ENCODE measurements around the gene PDE4D.

The PDE4D gene

GRCh38 chr5:59655693-59656309 lies 237.7 kb downstream of the PDE4D start:
- no peak for DNase-seq (ENCODE audit: low read depth)
- H3K4me3 ChIP-seq (ENCODE audit: low read length): no peak overlapping the region
- no peak for TF ChIP-seq CTCF (conservative IDR thresholded peaks at IDR 0.05; ENCODE audit: low read length)

GRCh38 chr5:59654691-59655090 lies 238.8 kb downstream of the PDE4D start:
- TF ChIP-seq CTCF (conservative IDR thresholded peaks at IDR 0.05; ENCODE audit: low read length): no peak
- H3K4me3 ChIP-seq (ENCODE audit: low read length): no peak overlapping the region

GRCh38 chr5:59652449-59652848 lies 241.1 kb downstream of the PDE4D start:
- no peak overlapping the region for H3K4me3 ChIP-seq (ENCODE audit: low read length)
- no peak for DNase-seq (ENCODE audit: low read depth)
- TF ChIP-seq CTCF (conservative IDR thresholded peaks at IDR 0.05; ENCODE audit: low read length): no peak

More at GRCh38 chr5:59654691-59655090, 238.8 kb downstream of the PDE4D start:
- DNase-seq (ENCODE audit: low read depth): no peak

- DNase-seq (ENCODE audit: low read depth): no peak
- no peak overlapping the region for H3K4me3 ChIP-seq (ENCODE audit: low read length)
- TF ChIP-seq CTCF (conservative IDR thresholded peaks at IDR 0.05; ENCODE audit: low read length): no peak
Observed at GRCh38 chr5:59648949-59649921, 244.3 kb downstream of the PDE4D start.

- H3K4me3 ChIP-seq (ENCODE audit: low read length): no peak overlapping the region
- peak; percentile 6 for DNase-seq (ENCODE audit: low read depth)
- TF ChIP-seq CTCF (conservative IDR thresholded peaks at IDR 0.05; ENCODE audit: low read length): no peak
Observed at GRCh38 chr5:59648038-59648831, 245.3 kb downstream of the PDE4D start.

- H3K4me3 ChIP-seq (ENCODE audit: low read length): no peak overlapping the region
- DNase-seq (ENCODE audit: low read depth): no peak
- no peak for TF ChIP-seq CTCF (conservative IDR thresholded peaks at IDR 0.05; ENCODE audit: low read length)
Observed at GRCh38 chr5:59645380-59645779, 248.1 kb downstream of the PDE4D start.

Measured in AG10803 (cell line).